A673 (cell line): ENCODE measurements around the gene CDKN2B-AS1. TPM values are rescaled to one million over a fixed set of nuclear protein-coding genes. Genes with fewer than 3 reads are reported as not detected.

Source experiments
- BruUV-seq: library from RNA; stranded (reverse); fragments of 400-500 nt; replicated peaks from 2 replicates; lab custom pipeline; 2021; lab: Mats Ljungman, UMichigan
- CTCF ChIA-PET: fragments of 300-600 bp; sonication (Branson Sonifier 250); formaldehyde crosslinking; loops from one replicate; lab custom pipeline; 2022; ENCODE audit warnings: antibody characterized with exemption; lab: Charles Lee
- POLR2A ChIA-PET: fragments of 300-600 bp; sonication (Branson Sonifier 250); formaldehyde crosslinking; loops from one replicate; lab custom pipeline; 2022; ENCODE audit warnings: antibody characterized with exemption; ENCODE audit not compliant: low non-redundant PET; lab: Charles Lee
- DNase-seq: peaks from one replicate; pipeline ENCODE4 v3.0.0-alpha.2; 2015; ENCODE audit warnings: low spot score
- H3K27ac ChIP-seq: fragments of 200-600 bp; sonication (generic); 2 replicates; pipeline ENCODE4 v1.5.1; 2016; ENCODE audit warnings: mixed run types, low read depth, mild to moderate bottlenecking, mixed read lengths, antibody characterized with exemption, low read length; ENCODE audit not compliant: poor library complexity, severe bottlenecking
- H3K27me3 ChIP-seq: fragments of 200-600 bp; sonication (generic); replicated peaks from 2 replicates; pipeline ENCODE4 v1.6.1; 2017; ENCODE audit warnings: mixed run types, low read depth, mild to moderate bottlenecking, mixed read lengths, antibody characterized with exemption, low read length; ENCODE audit not compliant: insufficient read depth, poor library complexity
- H3K36me3 ChIP-seq: fragments of 200-600 bp; sonication (generic); 2 replicates; pipeline ENCODE4 v1.6.1; 2016; ENCODE audit warnings: mixed run types, mild to moderate bottlenecking, mixed read lengths, antibody characterized with exemption, low read length; ENCODE audit not compliant: insufficient read depth, poor library complexity, severe bottlenecking
- H3K4me1 ChIP-seq: fragments of 200-600 bp; sonication (generic); 2 replicates; pipeline ENCODE4 v1.6.1; 2017; ENCODE audit warnings: mixed run types, mild to moderate bottlenecking, mixed read lengths, antibody characterized with exemption, low read length; ENCODE audit not compliant: insufficient read depth, poor library complexity, severe bottlenecking
- H3K4me3 ChIP-seq: fragments of 200-600 bp; sonication (generic); 2 replicates; pipeline ENCODE4 v1.5.1; 2016; ENCODE audit warnings: low read depth, mixed run types, mild to moderate bottlenecking, mixed read lengths, low read length; ENCODE audit not compliant: poor library complexity, severe bottlenecking
- H3K9me3 ChIP-seq: fragments of 200-600 bp; sonication (generic); 2 replicates; pipeline ENCODE4 v1.6.1; 2016; ENCODE audit warnings: mixed run types, low read depth, mild to moderate bottlenecking, mixed read lengths, antibody characterized with exemption, low read length; ENCODE audit not compliant: poor library complexity, severe bottlenecking
- CTCF ChIP-seq: fragments of 300-800, 200-600 bp; sonication (generic); conservative IDR thresholded peaks from 2 replicates; pipeline ENCODE4 v1.5.1; 2017; ENCODE audit warnings: low read depth, mild to moderate bottlenecking, antibody characterized with exemption, low read length, moderate library complexity, mixed read lengths
- EZH2 ChIP-seq: fragments of 200-600 bp; sonication (generic); IDR thresholded peaks from 2 replicates; pipeline ENCODE4 v1.6.1; 2017; ENCODE audit warnings: borderline replicate concordance, low read depth, mild to moderate bottlenecking, mixed read lengths, antibody characterized with exemption, low read length; ENCODE audit not compliant: poor library complexity, severe bottlenecking
- intact Hi-C: fragments of 100-400 bp; cut with micrococcal nuclease; formaldehyde crosslinking; loops from one replicate; pipeline ENCODE4 v1.10.0; 2022; ENCODE audit not compliant: unreplicated experiment
- total RNA-seq: library from RNA; stranded (reverse); gene quantifications from 2 replicates; pipeline ENCODE4 v1.2.3, GENCODE V29; 2021

Gene CDKN2B-AS1
- total RNA-seq, 1 experiment from 2014 or later, result not detected

- no peaks in the 10 kb centered on the region for H3K36me3 ChIP-seq
- H3K27me3 ChIP-seq, result no peaks in the 10 kb centered on the region
- no peaks in the 10 kb centered on the region for H3K9me3 ChIP-seq
- intact Hi-C loops, result no loop called here
- ChIA-PET CTCF (no interaction called here), POLR2A (no interaction called here)
- no peak overlapping the region for H3K4me3 ChIP-seq
- DNase-seq, result no peak
- no peak for TF ChIP-seq CTCF
- no peak for TF ChIP-seq EZH2
- no TSS peak for BruUV-seq
- no peaks in the 10 kb centered on the region for H3K4me1 ChIP-seq
- H3K27ac ChIP-seq, result no peak overlapping the region
These were observed 164.3 kb downstream of the CDKN2B-AS1 start for GRCh38 chr9:22158927-22159346.

GRCh38 chr9:22159586-22159985 is 165.0 kb downstream of the CDKN2B-AS1 start:
- no peak overlapping the region for H3K4me3 ChIP-seq
- intact Hi-C loops, result no loop called here
- H3K27ac ChIP-seq, result no peak overlapping the region
- H3K27me3 ChIP-seq, result no peaks in the 10 kb centered on the region
- BruUV-seq, result no TSS peak
- H3K36me3 ChIP-seq, result no peaks in the 10 kb centered on the region
- CTCF ChIA-PET, result no interaction called here
- H3K4me1 ChIP-seq, result no peaks in the 10 kb centered on the region
- POLR2A ChIA-PET, result no interaction called here
- TF ChIP-seq EZH2 (no peak), CTCF (no peak)
- no peaks in the 10 kb centered on the region for H3K9me3 ChIP-seq
- no peak for DNase-seq

GRCh38 chr9:22160221-22160620 is 165.6 kb downstream of the CDKN2B-AS1 start:
- Histone ChIP-seq H3K9me3 (no peaks in the 10 kb centered on the region), H3K27ac (no peak overlapping the region), H3K4me3 (no peak overlapping the region), H3K36me3 (no peaks in the 10 kb centered on the region), H3K27me3 (no peaks in the 10 kb centered on the region), H3K4me1 (no peaks in the 10 kb centered on the region)
- ChIA-PET CTCF (no interaction called here), POLR2A (no interaction called here)
- no peak for TF ChIP-seq EZH2
- no peak for TF ChIP-seq CTCF
- DNase-seq, result no peak
- no TSS peak for BruUV-seq
- intact Hi-C loops, result no loop called here
